ENCODE results near the gene UST.

DNA sequence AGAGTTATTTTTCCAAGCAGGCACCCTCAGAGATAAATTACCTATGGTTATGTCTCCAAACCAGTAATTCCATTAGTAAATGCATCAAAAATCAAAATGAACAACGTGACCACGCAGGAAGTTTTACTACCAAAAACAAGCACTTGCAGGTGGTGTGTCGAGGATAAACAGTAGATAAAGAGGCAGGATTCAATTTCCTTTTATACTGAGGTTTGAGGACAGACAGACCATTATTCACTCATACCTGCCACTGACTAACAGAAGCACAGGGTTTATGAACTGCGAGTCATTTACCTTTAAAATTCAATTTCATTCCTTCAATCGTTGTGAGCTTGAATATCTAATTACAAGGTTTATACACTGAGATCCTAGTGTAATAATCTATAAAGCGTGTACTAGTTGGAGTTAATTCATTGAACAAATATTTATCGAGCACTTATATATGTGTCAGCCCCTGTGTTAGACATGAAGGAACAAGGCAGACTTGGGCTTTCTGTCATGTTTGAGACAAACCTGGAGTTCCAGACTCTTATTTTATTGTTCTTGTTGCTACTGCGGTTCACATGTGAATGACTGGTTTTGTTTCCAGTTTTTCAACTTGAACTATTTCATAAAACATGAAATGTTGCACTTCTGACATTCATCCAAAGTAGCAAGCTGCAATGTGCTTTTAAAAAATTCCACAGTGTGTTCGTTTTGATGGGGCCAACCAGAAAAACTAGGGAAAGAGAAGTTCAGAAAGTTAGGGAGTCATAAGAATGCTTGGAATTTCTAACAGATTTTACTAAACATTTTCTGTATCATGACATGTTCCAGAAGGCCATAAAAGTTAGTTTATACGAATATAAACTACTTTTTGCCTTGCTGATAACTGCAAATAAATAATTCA, 205.6 kb downstream of the UST start:
- TF ChIP-seq, protein P1, sequence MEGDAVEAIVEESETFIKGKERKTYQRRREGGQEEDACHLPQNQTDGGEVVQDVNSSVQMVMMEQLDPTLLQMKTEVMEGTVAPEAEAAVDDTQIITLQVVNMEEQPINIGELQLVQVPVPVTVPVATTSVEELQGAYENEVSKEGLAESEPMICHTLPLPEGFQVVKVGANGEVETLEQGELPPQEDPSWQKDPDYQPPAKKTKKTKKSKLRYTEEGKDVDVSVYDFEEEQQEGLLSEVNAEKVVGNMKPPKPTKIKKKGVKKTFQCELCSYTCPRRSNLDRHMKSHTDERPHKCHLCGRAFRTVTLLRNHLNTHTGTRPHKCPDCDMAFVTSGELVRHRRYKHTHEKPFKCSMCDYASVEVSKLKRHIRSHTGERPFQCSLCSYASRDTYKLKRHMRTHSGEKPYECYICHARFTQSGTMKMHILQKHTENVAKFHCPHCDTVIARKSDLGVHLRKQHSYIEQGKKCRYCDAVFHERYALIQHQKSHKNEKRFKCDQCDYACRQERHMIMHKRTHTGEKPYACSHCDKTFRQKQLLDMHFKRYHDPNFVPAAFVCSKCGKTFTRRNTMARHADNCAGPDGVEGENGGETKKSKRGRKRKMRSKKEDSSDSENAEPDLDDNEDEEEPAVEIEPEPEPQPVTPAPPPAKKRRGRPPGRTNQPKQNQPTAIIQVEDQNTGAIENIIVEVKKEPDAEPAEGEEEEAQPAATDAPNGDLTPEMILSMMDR (conservative IDR thresholded peaks at IDR 0.05; ENCODE audit: low read depth, low read length), result no peak
- TF ChIP-seq EZH2 (IDR thresholded peaks at IDR 0.05; ENCODE audit: low read length, unreplicated experiment) (no peak), EZH2phosphoT487 (IDR thresholded peaks at IDR 0.05; ENCODE audit: borderline replicate concordance, low read length) (no peak)
